Measurements from ENCODE around the gene RXRG. TPM values are rescaled to one million over a fixed set of nuclear protein-coding genes. Genes with fewer than 3 reads are reported as not detected.

RXRG gene
- total RNA-seq, 1 experiment from 2014 or later = not detected

DNA sequence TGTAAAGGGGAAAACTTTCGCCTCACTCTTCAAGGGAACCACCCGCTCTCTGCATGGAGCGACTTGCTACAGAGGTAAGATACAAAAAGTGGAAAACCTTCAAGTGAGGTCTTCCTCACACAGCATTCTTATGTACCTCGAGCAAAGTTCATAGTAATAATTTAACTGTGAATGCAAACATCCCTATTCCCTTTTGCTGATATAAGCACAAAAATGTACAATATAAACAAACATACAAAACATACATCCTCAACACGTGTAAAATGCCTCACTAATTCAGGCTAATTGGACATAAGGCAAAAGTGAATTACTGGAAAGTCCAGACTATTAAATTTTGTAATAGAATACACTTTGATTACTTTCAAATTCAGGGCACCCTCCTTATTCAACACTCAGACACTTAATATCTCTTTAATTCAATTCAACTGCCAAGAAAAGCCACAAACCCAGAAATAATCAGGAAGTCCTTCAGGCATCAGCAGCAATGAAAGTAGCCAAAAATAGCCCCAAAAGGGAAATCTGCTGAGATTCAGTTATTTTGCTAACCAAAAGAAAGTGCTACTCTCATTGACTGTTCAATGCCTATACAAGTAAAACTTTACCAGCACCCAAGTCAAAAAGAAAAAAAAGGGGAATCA is 73.2 kb downstream of the RXRG start:
- peaks cover 5% of the 10 kb centered on the region; the same call in 1 of the 2 replicates for H3K4me1 ChIP-seq (ENCODE audit: insufficient read depth, low read length)
- no CpG with 5 or more reads among the region's 5 CpGs for WGBS (ENCODE audit: extremely low coverage, insufficient read length, low lambda C conversion rate)
- no peak overlapping the region for H4K91ac ChIP-seq (ENCODE audit: insufficient read length, low read depth, low read length)
- H2AFZ ChIP-seq (ENCODE audit: low read length) = no peak overlapping the region
- peaks cover 12 to 13% of the 10 kb centered on the region in 2 experiments for H3K4me1 Mint-ChIP-seq
- H2BK20ac ChIP-seq (ENCODE audit: low read depth, low read length, poor library complexity, severe bottlenecking) = no peak overlapping the region
- H2BK12ac ChIP-seq (ENCODE audit: insufficient read length, low read depth, low read length) = no peak overlapping the region
- H3K4me3 Mint-ChIP-seq = no peak overlapping the region
- H2AK5ac ChIP-seq (ENCODE audit: insufficient read length, low read length) = no peak overlapping the region
- no peak overlapping the region for H3K4me2 ChIP-seq (ENCODE audit: insufficient read depth, insufficient read length, low read length)
- TF ChIP-seq, protein P1, sequence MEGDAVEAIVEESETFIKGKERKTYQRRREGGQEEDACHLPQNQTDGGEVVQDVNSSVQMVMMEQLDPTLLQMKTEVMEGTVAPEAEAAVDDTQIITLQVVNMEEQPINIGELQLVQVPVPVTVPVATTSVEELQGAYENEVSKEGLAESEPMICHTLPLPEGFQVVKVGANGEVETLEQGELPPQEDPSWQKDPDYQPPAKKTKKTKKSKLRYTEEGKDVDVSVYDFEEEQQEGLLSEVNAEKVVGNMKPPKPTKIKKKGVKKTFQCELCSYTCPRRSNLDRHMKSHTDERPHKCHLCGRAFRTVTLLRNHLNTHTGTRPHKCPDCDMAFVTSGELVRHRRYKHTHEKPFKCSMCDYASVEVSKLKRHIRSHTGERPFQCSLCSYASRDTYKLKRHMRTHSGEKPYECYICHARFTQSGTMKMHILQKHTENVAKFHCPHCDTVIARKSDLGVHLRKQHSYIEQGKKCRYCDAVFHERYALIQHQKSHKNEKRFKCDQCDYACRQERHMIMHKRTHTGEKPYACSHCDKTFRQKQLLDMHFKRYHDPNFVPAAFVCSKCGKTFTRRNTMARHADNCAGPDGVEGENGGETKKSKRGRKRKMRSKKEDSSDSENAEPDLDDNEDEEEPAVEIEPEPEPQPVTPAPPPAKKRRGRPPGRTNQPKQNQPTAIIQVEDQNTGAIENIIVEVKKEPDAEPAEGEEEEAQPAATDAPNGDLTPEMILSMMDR (conservative IDR thresholded peaks at IDR 0.05) = no peak
- no peak overlapping the region for H3K4ac ChIP-seq (ENCODE audit: low read depth, low read length)
- no peaks in the 10 kb centered on the region for H3K79me1 ChIP-seq (ENCODE audit: insufficient read depth, low read depth, low read length, poor library complexity, severe bottlenecking)
- H3K56ac ChIP-seq (ENCODE audit: insufficient read length, low read depth, low read length) = no peak overlapping the region
- H3K23ac ChIP-seq (ENCODE audit: insufficient read length, low read depth, low read length) = no peak overlapping the region
- no peak overlapping the region for H4K5ac ChIP-seq (ENCODE audit: insufficient read length, low read depth, low read length)
- no peak overlapping the region for H3K9ac ChIP-seq (ENCODE audit: extremely low read depth, insufficient read length, low read length)
- no peak overlapping the region for H3K27ac Mint-ChIP-seq
- H2BK15ac ChIP-seq (ENCODE audit: low read depth, low read length) = no peak overlapping the region
- no peaks in the 10 kb centered on the region for H4K20me1 ChIP-seq (ENCODE audit: control insufficient read depth, insufficient read depth, insufficient read length)
- no peaks in the 10 kb centered on the region for H3K79me2 ChIP-seq (ENCODE audit: insufficient read depth, low read length)
- no peak overlapping the region for H3K27ac ChIP-seq (ENCODE audit: insufficient read length, low read depth, low read length)
- H2BK120ac ChIP-seq (ENCODE audit: low read depth, low read length, poor library complexity, severe bottlenecking) = no peak overlapping the region
- no peak overlapping the region for H2BK5ac ChIP-seq (ENCODE audit: insufficient read length, low read length)
- H3K27me3 ChIP-seq (ENCODE audit: insufficient read depth, low read length) = peaks cover 4% of the 10 kb centered on the region; the same call in 1 of the 2 replicates
- H3K36me3 Mint-ChIP-seq (ENCODE audit: insufficient read depth in 1 of 3, low read depth in 3 of 3) = no peaks in the 10 kb centered on the region
- H3K14ac ChIP-seq (ENCODE audit: insufficient read depth, low read length) = no peak overlapping the region
- no peak overlapping the region for H3T11ph ChIP-seq (ENCODE audit: low read length)
- peaks cover 88% of the 10 kb centered on the region for H3K27me3 Mint-ChIP-seq (ENCODE audit: low read depth)
- no peak overlapping the region for H3K18ac ChIP-seq (ENCODE audit: insufficient read length, low read depth, low read length)
- no peak for DNase-seq
- no peak overlapping the region for H4K8ac ChIP-seq (replicated peaks; ENCODE audit: insufficient read length, low read depth, low read length)
- H3K23me2 ChIP-seq (ENCODE audit: insufficient read length, low read depth, low read length, poor library complexity, severe bottlenecking) = peaks cover 12% of the 10 kb centered on the region
- no peaks in the 10 kb centered on the region for H3K9me3 Mint-ChIP-seq
- no peaks in the 10 kb centered on the region for H3K9me3 ChIP-seq (ENCODE audit: control insufficient read depth, low read depth, low read length)

Measured in H9 (cell line).